ENCODE measurements around the gene MYO18B. TPM values are rescaled to one million over a fixed set of nuclear protein-coding genes. Genes with fewer than 3 reads are reported as not detected.

Gene MYO18B
- total RNA-seq, 6 experiments from 2014 or later = 0.04 to 0.56 (median 0.07) TPM; not detected in 1

- H3K36me3 ChIP-seq = no peaks in the 10 kb centered on the region
- no peaks in the 10 kb centered on the region for H3K9me3 ChIP-seq
- no peak for DNase-seq
- H3K27me3 ChIP-seq = no peaks in the 10 kb centered on the region
- 89% methylated on average over 7 of the region's 7 CpGs for WGBS (ENCODE audit: insufficient coverage, low coverage, low lambda C conversion rate, missing lambda C conversion rate)
- H3K4me3 ChIP-seq = no peak overlapping the region
- intact Hi-C loops (cut with DNase I) = no loop called here
- no peak overlapping the region for H3K27ac ChIP-seq
- no peak for TF ChIP-seq POLR2A (IDR thresholded peaks at IDR 0.05)
- no peak for TF ChIP-seq CTCF (IDR thresholded peaks at IDR 0.05)
- no peaks in the 10 kb centered on the region for H3K4me1 ChIP-seq
- no peak for ATAC-seq
Measured at GRCh38 chr22:25714070-25714469, 27.9 kb upstream of the MYO18B start.

GRCh38 chr22:25714739-25715138 is 27.2 kb upstream of the MYO18B start:
- no peaks in the 10 kb centered on the region for H3K36me3 ChIP-seq
- H3K4me3 ChIP-seq = no peak overlapping the region
- TF ChIP-seq CTCF (IDR thresholded peaks at IDR 0.05) (no peak), POLR2A (IDR thresholded peaks at IDR 0.05) (no peak)
- H3K27ac ChIP-seq = no peak overlapping the region
- H3K27me3 ChIP-seq = no peaks in the 10 kb centered on the region
- DNase-seq (no peak), ATAC-seq (no peak)
- 68% methylated on average over 5 of the region's 6 CpGs for WGBS (ENCODE audit: insufficient coverage, low coverage, low lambda C conversion rate, missing lambda C conversion rate)
- no peaks in the 10 kb centered on the region for H3K9me3 ChIP-seq
- intact Hi-C loops (cut with DNase I) = no loop called here
- H3K4me1 ChIP-seq = no peaks in the 10 kb centered on the region

- H3K27me3 ChIP-seq = no peaks in the 10 kb centered on the region
- no peaks in the 10 kb centered on the region for H3K36me3 ChIP-seq
- 81% methylated on average over 8 of the region's 10 CpGs for WGBS (ENCODE audit: insufficient coverage, low coverage, low lambda C conversion rate, missing lambda C conversion rate)
- no peak for DNase-seq
- no peak overlapping the region for H3K4me3 ChIP-seq
- no peak for TF ChIP-seq CTCF (IDR thresholded peaks at IDR 0.05)
- no peak for TF ChIP-seq POLR2A (IDR thresholded peaks at IDR 0.05)
- intact Hi-C loops (cut with DNase I) = no loop called here
- no peak for ATAC-seq
- no peaks in the 10 kb centered on the region for H3K9me3 ChIP-seq
- no peaks in the 10 kb centered on the region for H3K4me1 ChIP-seq
- H3K27ac ChIP-seq = no peak overlapping the region
Measured at GRCh38 chr22:25716637-25717036, 25.4 kb upstream of the MYO18B start.

- intact Hi-C loops (cut with DNase I) = no loop called here
- ATAC-seq (no peak), DNase-seq (no peak)
- H3K4me3 ChIP-seq = no peak overlapping the region
- 86% methylated on average over 9 of the region's 10 CpGs for WGBS (ENCODE audit: insufficient coverage, low coverage, low lambda C conversion rate, missing lambda C conversion rate)
- H3K36me3 ChIP-seq = no peaks in the 10 kb centered on the region
- no peaks in the 10 kb centered on the region for H3K4me1 ChIP-seq
- TF ChIP-seq POLR2A (IDR thresholded peaks at IDR 0.05) (no peak), CTCF (IDR thresholded peaks at IDR 0.05) (no peak)
- no peak overlapping the region for H3K27ac ChIP-seq
- H3K27me3 ChIP-seq = no peaks in the 10 kb centered on the region
- no peaks in the 10 kb centered on the region for H3K9me3 ChIP-seq
Measured at GRCh38 chr22:25718135-25718840, 23.7 kb upstream of the MYO18B start.

All from right lobe of liver (tissue), 6 donors.